SK-N-SH (cell line): Measurements from ENCODE around the gene PYGM. TPM values are rescaled to one million over a fixed set of nuclear protein-coding genes. Genes with fewer than 3 reads are reported as not detected.

Experiments
- CTCF ChIA-PET: fragments of 300-600, 350-600 bp; formaldehyde crosslinking; extraction: SDS; loops from one replicate; lab custom pipeline; 2021; lab: Yijun Ruan, JAX
- POLR2A ChIA-PET: fragments of 350-600 bp; sonication (Branson Sonifier 250); formaldehyde crosslinking; extraction: SDS; loops from one replicate; lab custom pipeline; 2020; ENCODE audit warnings: antibody characterized with exemption, inconsistent platforms; lab: Yijun Ruan, JAX
- DNase-seq: peaks from one replicate; pipeline ENCODE4 v3.0.0; 2012
- H2AFZ ChIP-seq: fragments of 200-600 bp; sonication (generic); 2 replicates; pipeline ENCODE4 v1.8.1; 2016; ENCODE audit warnings: antibody characterized with exemption, mild to moderate bottlenecking, low read depth
- H3F3A ChIP-seq: fragments of 200-600 bp; sonication (generic); replicated peaks from 2 replicates; pipeline ENCODE3; 2016; ENCODE audit warnings: antibody characterized with exemption, mild to moderate bottlenecking; ENCODE audit not compliant: insufficient read depth
- H3K27ac ChIP-seq, 2 experiments: fragments of 200-500 bp in 1 of 2; fragments of 200-600 bp in 1 of 2; sonication (Bioruptor generic) in 1 of 2; sonication (generic), shearing (Covaris generic) in 1 of 2; 2 replicates each; pipeline versions ENCODE4 v1.5.1 to v1.6.1; 2014 to 2016; ENCODE audit warnings: low read depth in 2 of 2, inconsistent platforms in 1 of 2, low read length in 1 of 2, mild to moderate bottlenecking in 1 of 2, mixed read lengths in 1 of 2
- H3K27me3 ChIP-seq: fragments of 200-600 bp; sonication (generic), shearing (Covaris generic); 2 replicates; pipeline ENCODE4 v1.6.1; 2016; ENCODE audit warnings: mixed run types; ENCODE audit not compliant: insufficient read depth
- H3K36me3 ChIP-seq, 2 experiments: fragments of 200-500 bp in 1 of 2; fragments of 200-600 bp in 1 of 2; sonication (Bioruptor generic) in 1 of 2; sonication (generic) in 1 of 2; replicated peaks in 1 of 2; 2 replicates each; pipeline versions ENCODE3 to v1.5.1; 2014 to 2016; ENCODE audit warnings: low read length in 1 of 2, mild to moderate bottlenecking in 1 of 2; ENCODE audit not compliant: insufficient read depth in 2 of 2, control insufficient read depth in 1 of 2
- H3K4me1 ChIP-seq, 2 experiments: fragments of 200-500 bp in 1 of 2; fragments of 200-600 bp in 1 of 2; sonication (Bioruptor generic) in 1 of 2; sonication (generic), shearing (Covaris generic) in 1 of 2; 2 replicates each; pipeline versions ENCODE4 v1.5.1 to v1.6.1; 2014 to 2016; ENCODE audit warnings: low read depth in 1 of 2, low read length in 1 of 2, mixed run types in 1 of 2; ENCODE audit not compliant: insufficient read depth in 2 of 2, control insufficient read depth in 1 of 2
- H3K4me2 ChIP-seq: fragments of 200-600 bp; sonication (generic), shearing (Covaris generic); 2 replicates; pipeline ENCODE4 v1.6.1; 2017; ENCODE audit warnings: mixed run types
- H3K4me3 ChIP-seq, 2 experiments: fragments of 200-500 bp in 1 of 2; fragments of 200-600 bp in 1 of 2; sonication (Bioruptor generic) in 1 of 2; sonication (generic), shearing (Covaris generic) in 1 of 2; 2 replicates each; pipeline versions ENCODE4 v1.5.1 to v1.8.1; 2014 to 2016; ENCODE audit warnings: low read depth in 2 of 2, inconsistent platforms in 1 of 2, low read length in 1 of 2, mild to moderate bottlenecking in 1 of 2, mixed read lengths in 1 of 2, moderate library complexity in 1 of 2
- H3K79me2 ChIP-seq: fragments of 200-600 bp; sonication (generic); 2 replicates; pipeline ENCODE4 v1.8.1; 2017; ENCODE audit warnings: mild to moderate bottlenecking; ENCODE audit not compliant: insufficient read depth
- H3K9ac ChIP-seq: fragments of 200-600 bp; sonication (generic); 2 replicates; pipeline ENCODE4 v1.6.1; 2017; ENCODE audit warnings: mixed run types
- H3K9me2 ChIP-seq: fragments of 200-600 bp; sonication (generic); 2 replicates; pipeline ENCODE4 v1.6.1; 2017; ENCODE audit warnings: mixed run types
- H3K9me3 ChIP-seq: fragments of 200-600 bp; sonication (generic); 2 replicates; pipeline ENCODE4 v1.6.1; 2017; ENCODE audit warnings: mixed run types, mild to moderate bottlenecking, moderate library complexity
- H4K20me1 ChIP-seq: fragments of 200-600 bp; sonication (generic); 2 replicates; pipeline ENCODE4 v1.6.1; 2017; ENCODE audit warnings: mild to moderate bottlenecking, mixed run types; ENCODE audit not compliant: insufficient read depth
- ELF1 ChIP-seq: IDR thresholded peaks from 2 replicates; pipeline ENCODE4 v1.4.0; 2012
- FOSL2 ChIP-seq: IDR thresholded peaks from 2 replicates; pipeline ENCODE4 v1.4.0; 2012; ENCODE audit warnings: low read depth, mild to moderate bottlenecking, moderate library complexity, borderline replicate concordance
- FOXJ3 ChIP-seq: sonication (generic); formaldehyde crosslinking; IDR thresholded peaks from 2 replicates; pipeline ENCODE4 v1.5.1; 2020; ENCODE audit warnings: mild to moderate bottlenecking, missing genetic modification reagents
- FOXM1 ChIP-seq: IDR thresholded peaks from 2 replicates; pipeline ENCODE4 v1.4.0; 2012; ENCODE audit warnings: low read depth, mild to moderate bottlenecking
- JUND ChIP-seq: IDR thresholded peaks from 2 replicates; pipeline ENCODE4 v1.4.0; 2012
- NFIC ChIP-seq: IDR thresholded peaks from 2 replicates; pipeline ENCODE4 v1.4.0; 2012; ENCODE audit warnings: borderline replicate concordance
- RCOR1 ChIP-seq: fragments of 150-350 bp; IDR thresholded peaks from 2 replicates; pipeline ENCODE4 v1.6.1; 2017; ENCODE audit warnings: antibody characterized with exemption, low read length
- REST ChIP-seq: IDR thresholded peaks from 2 replicates; pipeline ENCODE4 v1.6.1; 2012; ENCODE audit warnings: mild to moderate bottlenecking, low read depth, low read length, moderate library complexity
- RXRA ChIP-seq: IDR thresholded peaks from 2 replicates; pipeline ENCODE4 v1.4.0; 2012; ENCODE audit warnings: low read depth, mild to moderate bottlenecking, borderline replicate concordance
- SIN3A ChIP-seq: IDR thresholded peaks from 2 replicates; pipeline ENCODE4 v1.6.1; 2012; ENCODE audit warnings: low read depth, mild to moderate bottlenecking, low read length, moderate library complexity, borderline replicate concordance
- SMC3 ChIP-seq: IDR thresholded peaks from 2 replicates; pipeline ENCODE4 v1.6.1; 2012; ENCODE audit warnings: low read depth, low read length, improper control_type of control experiment
- TAF1 ChIP-seq: IDR thresholded peaks from 2 replicates; pipeline ENCODE4 v1.6.1; 2012; ENCODE audit warnings: low read depth, mild to moderate bottlenecking, low read length, moderate library complexity, borderline replicate concordance
- TCF12 ChIP-seq: IDR thresholded peaks from 2 replicates; pipeline ENCODE4 v1.4.0; 2012
- ZBTB33 ChIP-seq: IDR thresholded peaks from 2 replicates; pipeline ENCODE4 v1.4.0; 2012; ENCODE audit warnings: low read depth, borderline replicate concordance
- WGBS: methylation state at CpG from one replicate; pipeline ENCODE4 v1.1.6; 2017; ENCODE audit warnings: low lambda C conversion rate; 5-methylcytosine and 5-hydroxymethylcytosine counted together
- polyA plus RNA-seq, 3 experiments: library from polyadenylated mRNA; depleted of rRNA; stranded (reverse); fragments of >200 nt; gene quantifications; 2 replicates each; pipeline ENCODE4 v1.2.3, GENCODE V29; 2012
- TF ChIP-seq, protein P1 (sequence below): fragments of 200-600 bp; sonication (generic); IDR thresholded peaks from 2 replicates; pipeline ENCODE4 v1.6.1; 2017; ENCODE audit warnings: antibody characterized with exemption, mild to moderate bottlenecking, moderate library complexity

The PYGM gene
- polyA plus RNA-seq, 1 of the 3 experiments (the other 2 are of a cell fraction): 0.08 TPM

GRCh38 chr11:64739871-64740270 lies 19.9 kb downstream of the PYGM start (continued):
- TF ChIP-seq ZBTB33 (no peak), NFIC (no peak), JUND (no peak)

DNA sequence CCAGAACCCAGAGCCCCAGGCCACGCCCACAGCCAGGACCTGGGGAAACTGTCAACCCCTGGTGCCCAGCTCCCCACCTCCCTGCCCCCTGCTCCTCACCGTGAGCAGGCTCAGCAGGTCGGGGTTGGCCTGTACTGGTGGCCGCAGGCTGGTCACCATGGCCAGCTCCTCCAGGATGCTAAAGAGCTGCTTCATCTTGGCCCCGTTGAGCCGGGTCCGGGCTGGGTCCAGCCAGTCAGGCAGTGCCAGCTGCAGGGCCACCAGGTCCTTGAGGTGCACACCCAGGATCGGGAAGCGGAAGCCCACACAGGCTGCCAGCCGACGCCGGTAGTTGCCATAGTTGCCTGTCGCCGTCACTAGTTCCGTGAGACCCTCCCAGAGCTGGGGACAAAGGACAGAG lies 23.1 kb downstream of the PYGM start:
- Histone ChIP-seq H3K27me3 (no peaks in the 10 kb centered on the region), H3K4me2 (no peak overlapping the region)
- no peak for DNase-seq

More for the DNA sequence above, 23.1 kb downstream of the PYGM start:
- ChIA-PET CTCF (interaction anchor here (1.6 to 2.1 kb wide), 4 partner anchors 11 to 48 kb away, joined by 3 to 14 read pairs (median 4); no protein-coding TSS in a partner anchor), POLR2A (no interaction called here)
- H3K9ac ChIP-seq: no peak overlapping the region
- WGBS: 86% methylated on average over 9 of the region's 15 CpGs
- no peaks in the 10 kb centered on the region for H3F3A ChIP-seq
- H2AFZ ChIP-seq: no peak overlapping the region
- no peak for TF ChIP-seq SIN3A
- no peak for TF ChIP-seq TCF12
- TF ChIP-seq TAF1: no peak
- no peak for TF ChIP-seq RXRA
- no peak for TF ChIP-seq FOXJ3
- TF ChIP-seq FOXM1: no peak
- TF ChIP-seq, protein P1, sequence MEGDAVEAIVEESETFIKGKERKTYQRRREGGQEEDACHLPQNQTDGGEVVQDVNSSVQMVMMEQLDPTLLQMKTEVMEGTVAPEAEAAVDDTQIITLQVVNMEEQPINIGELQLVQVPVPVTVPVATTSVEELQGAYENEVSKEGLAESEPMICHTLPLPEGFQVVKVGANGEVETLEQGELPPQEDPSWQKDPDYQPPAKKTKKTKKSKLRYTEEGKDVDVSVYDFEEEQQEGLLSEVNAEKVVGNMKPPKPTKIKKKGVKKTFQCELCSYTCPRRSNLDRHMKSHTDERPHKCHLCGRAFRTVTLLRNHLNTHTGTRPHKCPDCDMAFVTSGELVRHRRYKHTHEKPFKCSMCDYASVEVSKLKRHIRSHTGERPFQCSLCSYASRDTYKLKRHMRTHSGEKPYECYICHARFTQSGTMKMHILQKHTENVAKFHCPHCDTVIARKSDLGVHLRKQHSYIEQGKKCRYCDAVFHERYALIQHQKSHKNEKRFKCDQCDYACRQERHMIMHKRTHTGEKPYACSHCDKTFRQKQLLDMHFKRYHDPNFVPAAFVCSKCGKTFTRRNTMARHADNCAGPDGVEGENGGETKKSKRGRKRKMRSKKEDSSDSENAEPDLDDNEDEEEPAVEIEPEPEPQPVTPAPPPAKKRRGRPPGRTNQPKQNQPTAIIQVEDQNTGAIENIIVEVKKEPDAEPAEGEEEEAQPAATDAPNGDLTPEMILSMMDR: no peak
- no peak for TF ChIP-seq ELF1
- TF ChIP-seq FOSL2: no peak
- TF ChIP-seq RCOR1: no peak
- no peak for TF ChIP-seq SMC3
- no peak for TF ChIP-seq REST
- H3K9me2 ChIP-seq: no peaks in the 10 kb centered on the region
- no peaks in the 10 kb centered on the region for H3K9me3 ChIP-seq
- H3K4me3 ChIP-seq: no peak overlapping the region
- H3K36me3 ChIP-seq: no peaks in the 10 kb centered on the region
- no peaks in the 10 kb centered on the region for H4K20me1 ChIP-seq
- H3K4me1 ChIP-seq: no peaks in the 10 kb centered on the region
- no peaks in the 10 kb centered on the region for H3K79me2 ChIP-seq
- no peak overlapping the region for H3K27ac ChIP-seq
